Left renal pelvis (tissue), 4 donors: ENCODE results near the gene ADNP2. TPM values are rescaled to one million over a fixed set of nuclear protein-coding genes. Genes with fewer than 3 reads are reported as not detected.

ENCODE experiments used
- DNase-seq, 4 donors: peaks; one replicate each; pipeline ENCODE4 v3.0.0-alpha.2; 2013; ENCODE audit warnings: low read depth in 4 of 4, low spot score in 3 of 4
- polyA plus RNA-seq, 4 donors: library from polyadenylated mRNA; unstranded; fragments of 120-200 nt; gene quantifications; one replicate each; pipeline ENCODE4 v1.2.1, GENCODE V29; 2013; ENCODE audit not compliant: insufficient read length in 4 of 4

The ADNP2 gene
- polyA plus RNA-seq, 4 donors: 18.5 to 27.8 (median 23.9) TPM

- no peak for DNase-seq
Measured at GRCh38 chr18:80187956-80188642, 79.0 kb downstream of the ADNP2 start.

GRCh38 chr18:80188643-80189530, 79.8 kb downstream of the ADNP2 start:
- no peak for DNase-seq

- DNase-seq: no peak
Measured at GRCh38 chr18:80189531-80189865, 80.4 kb downstream of the ADNP2 start.

Other genes starting within 250 kb of the ADNP2 start
- gene SLC66A2, start 157.6 kb upstream of the ADNP2 start, polyA plus RNA-seq: 10 to 100 TPM; 21.0 to 29.8 (median 24.7) TPM
- 10 to 100 TPM in 3 of 4 donors, 1 to 10 TPM in 1; 6.8 to 26.9 (median 18.2) TPM for gene HSBP1L1, start 144.6 kb upstream of the ADNP2 start, polyA plus RNA-seq
- 10 to 100 TPM; 73.3 to 97.3 (median 92.0) TPM for gene TXNL4A, start 120.7 kb upstream of the ADNP2 start, polyA plus RNA-seq
- gene RBFA, start 74.8 kb upstream of the ADNP2 start, polyA plus RNA-seq: 10 to 100 TPM; 24.8 to 49.8 (median 28.4) TPM
- 10 to 100 TPM; 15.2 to 32.0 (median 31.0) TPM for gene PARD6G, start 138.3 kb downstream of the ADNP2 start, polyA plus RNA-seq